ENCODE results near the gene NTN1. TPM values are rescaled to one million over a fixed set of nuclear protein-coding genes. Genes with fewer than 3 reads are reported as not detected.

The NTN1 gene
- total RNA-seq, 1 experiment from 2014 or later = 17.7 TPM

DNA sequence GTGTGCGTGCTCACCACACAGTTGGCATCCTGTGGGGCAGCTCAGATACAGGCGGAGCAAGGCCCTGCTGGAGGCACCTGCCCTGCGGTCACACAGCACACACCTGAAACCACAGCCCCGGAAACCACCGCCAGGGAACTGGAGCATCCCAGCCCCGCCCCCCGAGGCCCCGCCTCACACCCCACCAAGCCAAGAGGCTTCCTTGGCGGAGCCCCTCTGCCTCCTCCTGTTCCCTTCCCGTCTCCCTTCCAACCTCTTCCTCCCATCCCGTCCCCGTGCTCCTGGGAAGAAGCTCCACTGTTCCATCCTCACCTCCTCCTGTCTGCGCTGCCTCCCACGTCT is 205.5 kb downstream of the NTN1 start:
- Histone ChIP-seq H3K4me2 (no peak overlapping the region), H4K20me1 (ENCODE audit: insufficient read depth) (no peaks in the 10 kb centered on the region), H3K4me3 (no peak overlapping the region), H3K27me3 (ENCODE audit: insufficient read depth, low read depth) (no peaks in the 10 kb centered on the region), H3K9me3 (ENCODE audit: insufficient read depth, low read depth) (no peaks in the 10 kb centered on the region), H3K9me2 (ENCODE audit: insufficient read depth) (no peaks in the 10 kb centered on the region), H2AFZ (no peak overlapping the region), H3F3A (ENCODE audit: insufficient read depth, low read depth) (no peaks in the 10 kb centered on the region), H3K79me2 (ENCODE audit: low read depth) (no peaks in the 10 kb centered on the region), H3K27ac (no peak overlapping the region), H3K36me3 (ENCODE audit: low read depth) (no peaks in the 10 kb centered on the region), H3K4me1 (replicated peaks; ENCODE audit: insufficient read depth) (no peaks in the 10 kb centered on the region)
- ChIA-PET CTCF (no interaction called here), POLR2A (ENCODE audit: unreplicated experiment) (no interaction called here)
- intact Hi-C loops (cut with micrococcal nuclease; ENCODE audit: unreplicated experiment) = no loop called here
- BruUV-seq (replicated peaks) = no TSS peak
- TF ChIP-seq, protein P1, sequence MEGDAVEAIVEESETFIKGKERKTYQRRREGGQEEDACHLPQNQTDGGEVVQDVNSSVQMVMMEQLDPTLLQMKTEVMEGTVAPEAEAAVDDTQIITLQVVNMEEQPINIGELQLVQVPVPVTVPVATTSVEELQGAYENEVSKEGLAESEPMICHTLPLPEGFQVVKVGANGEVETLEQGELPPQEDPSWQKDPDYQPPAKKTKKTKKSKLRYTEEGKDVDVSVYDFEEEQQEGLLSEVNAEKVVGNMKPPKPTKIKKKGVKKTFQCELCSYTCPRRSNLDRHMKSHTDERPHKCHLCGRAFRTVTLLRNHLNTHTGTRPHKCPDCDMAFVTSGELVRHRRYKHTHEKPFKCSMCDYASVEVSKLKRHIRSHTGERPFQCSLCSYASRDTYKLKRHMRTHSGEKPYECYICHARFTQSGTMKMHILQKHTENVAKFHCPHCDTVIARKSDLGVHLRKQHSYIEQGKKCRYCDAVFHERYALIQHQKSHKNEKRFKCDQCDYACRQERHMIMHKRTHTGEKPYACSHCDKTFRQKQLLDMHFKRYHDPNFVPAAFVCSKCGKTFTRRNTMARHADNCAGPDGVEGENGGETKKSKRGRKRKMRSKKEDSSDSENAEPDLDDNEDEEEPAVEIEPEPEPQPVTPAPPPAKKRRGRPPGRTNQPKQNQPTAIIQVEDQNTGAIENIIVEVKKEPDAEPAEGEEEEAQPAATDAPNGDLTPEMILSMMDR (conservative IDR thresholded peaks at IDR 0.05) = no peak
- no peak for TF ChIP-seq EZH2 (IDR thresholded peaks at IDR 0.05; ENCODE audit: low read depth)
- DNase-seq = no peak

DNA sequence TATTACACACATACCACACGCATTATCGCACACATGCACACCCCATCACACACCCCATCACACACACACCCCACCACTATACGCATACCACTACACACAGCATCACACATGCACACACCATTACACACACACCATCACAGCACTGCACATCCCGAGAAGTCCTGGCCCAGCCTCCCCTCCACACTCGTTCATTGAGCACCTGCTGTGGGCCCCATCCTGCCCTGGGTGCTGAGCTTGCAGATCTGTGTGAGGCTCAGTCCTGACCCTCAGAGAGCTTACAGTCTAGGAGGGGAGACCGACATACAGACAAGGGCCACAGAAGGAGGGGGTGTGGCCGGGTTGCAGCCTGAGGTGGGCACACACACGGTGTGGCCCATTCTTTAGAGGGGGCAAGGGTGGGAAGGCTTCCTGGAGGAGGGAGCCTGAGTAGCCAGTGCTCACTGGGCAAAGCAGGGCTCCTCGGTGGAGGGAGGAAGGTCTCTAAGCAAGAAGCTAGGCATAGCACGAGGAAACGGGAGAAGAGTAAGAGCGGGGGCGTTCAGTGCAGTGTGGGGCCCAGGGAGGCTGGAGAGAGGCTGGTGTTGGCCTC is 206.6 kb downstream of the NTN1 start:
- Histone ChIP-seq H2AFZ (no peak overlapping the region), H3K27me3 (ENCODE audit: insufficient read depth, low read depth) (no peaks in the 10 kb centered on the region), H3K4me1 (replicated peaks; ENCODE audit: insufficient read depth) (no peaks in the 10 kb centered on the region), H3K79me2 (ENCODE audit: low read depth) (no peaks in the 10 kb centered on the region), H3F3A (ENCODE audit: insufficient read depth, low read depth) (no peaks in the 10 kb centered on the region), H3K9me2 (ENCODE audit: insufficient read depth) (no peaks in the 10 kb centered on the region), H3K4me3 (no peak overlapping the region), H3K36me3 (ENCODE audit: low read depth) (no peaks in the 10 kb centered on the region), H3K9me3 (ENCODE audit: insufficient read depth, low read depth) (no peaks in the 10 kb centered on the region), H3K4me2 (no peak overlapping the region), H4K20me1 (ENCODE audit: insufficient read depth) (no peaks in the 10 kb centered on the region), H3K27ac (no peak overlapping the region)
- intact Hi-C loops (cut with micrococcal nuclease; ENCODE audit: unreplicated experiment) = no loop called here
- POLR2A ChIA-PET (ENCODE audit: unreplicated experiment) = no interaction called here
- no TSS peak for BruUV-seq (replicated peaks)
- TF ChIP-seq, protein P1 (conservative IDR thresholded peaks at IDR 0.05) = no peak
- no peak for DNase-seq
- CTCF ChIA-PET = no interaction called here

DNA sequence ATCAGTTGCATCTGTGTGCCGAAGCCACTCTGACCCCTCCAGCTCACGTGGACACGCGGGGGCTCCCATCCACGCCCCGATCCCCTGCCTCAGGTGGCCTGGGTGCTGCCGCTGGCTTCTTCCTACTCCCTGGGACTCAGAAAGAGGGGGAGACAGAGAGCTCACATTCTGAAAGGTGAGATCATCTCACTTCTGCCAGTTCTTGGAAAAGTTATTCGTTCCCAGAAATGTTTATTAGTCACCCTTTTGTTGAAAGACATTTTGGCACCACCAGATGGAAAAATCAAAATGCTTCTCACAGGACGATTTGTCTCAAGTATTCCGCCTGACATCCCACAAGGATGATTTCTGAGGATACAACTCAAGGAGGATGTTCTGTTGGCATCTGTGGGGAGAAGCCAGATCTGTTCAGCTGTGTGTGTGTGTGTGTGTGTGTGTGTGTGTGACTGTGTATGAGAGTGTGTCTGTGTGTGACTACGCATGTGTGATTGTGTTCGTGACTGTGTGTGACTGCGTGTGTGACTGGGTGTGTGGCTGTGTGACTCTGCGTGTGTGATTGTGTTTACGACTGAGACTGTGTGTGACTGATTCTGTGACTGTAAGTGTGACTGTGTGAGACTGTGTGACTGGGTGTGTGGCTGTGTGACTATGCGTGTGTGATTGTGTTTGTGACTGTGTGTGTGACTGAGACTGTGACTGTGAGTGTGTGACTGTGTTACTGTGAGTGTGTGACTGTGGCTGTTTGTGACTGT is 207.3 kb downstream of the NTN1 start:
- intact Hi-C loops (cut with micrococcal nuclease; ENCODE audit: unreplicated experiment) = no loop called here
- no peak for DNase-seq
- Histone ChIP-seq H2AFZ (no peak overlapping the region), H3K4me3 (no peak overlapping the region), H4K20me1 (ENCODE audit: insufficient read depth) (no peaks in the 10 kb centered on the region), H3K36me3 (ENCODE audit: low read depth) (no peaks in the 10 kb centered on the region), H3K9me2 (ENCODE audit: insufficient read depth) (no peaks in the 10 kb centered on the region), H3K27me3 (ENCODE audit: insufficient read depth, low read depth) (no peaks in the 10 kb centered on the region), H3K79me2 (ENCODE audit: low read depth) (no peaks in the 10 kb centered on the region), H3K27ac (no peak overlapping the region), H3K4me2 (no peak overlapping the region), H3K9me3 (ENCODE audit: insufficient read depth, low read depth) (no peaks in the 10 kb centered on the region), H3K4me1 (replicated peaks; ENCODE audit: insufficient read depth) (no peaks in the 10 kb centered on the region), H3F3A (ENCODE audit: insufficient read depth, low read depth) (no peaks in the 10 kb centered on the region)
- CTCF ChIA-PET = no interaction called here
- TF ChIP-seq EZH2 (IDR thresholded peaks at IDR 0.05; ENCODE audit: low read depth) = no peak
- TF ChIP-seq, protein P1 (conservative IDR thresholded peaks at IDR 0.05) = no peak
- POLR2A ChIA-PET (ENCODE audit: unreplicated experiment) = no interaction called here
- no TSS peak for BruUV-seq (replicated peaks)

Measured in PC-9 (cell line).